ENCODE measurements around the gene SKI.

DNA sequence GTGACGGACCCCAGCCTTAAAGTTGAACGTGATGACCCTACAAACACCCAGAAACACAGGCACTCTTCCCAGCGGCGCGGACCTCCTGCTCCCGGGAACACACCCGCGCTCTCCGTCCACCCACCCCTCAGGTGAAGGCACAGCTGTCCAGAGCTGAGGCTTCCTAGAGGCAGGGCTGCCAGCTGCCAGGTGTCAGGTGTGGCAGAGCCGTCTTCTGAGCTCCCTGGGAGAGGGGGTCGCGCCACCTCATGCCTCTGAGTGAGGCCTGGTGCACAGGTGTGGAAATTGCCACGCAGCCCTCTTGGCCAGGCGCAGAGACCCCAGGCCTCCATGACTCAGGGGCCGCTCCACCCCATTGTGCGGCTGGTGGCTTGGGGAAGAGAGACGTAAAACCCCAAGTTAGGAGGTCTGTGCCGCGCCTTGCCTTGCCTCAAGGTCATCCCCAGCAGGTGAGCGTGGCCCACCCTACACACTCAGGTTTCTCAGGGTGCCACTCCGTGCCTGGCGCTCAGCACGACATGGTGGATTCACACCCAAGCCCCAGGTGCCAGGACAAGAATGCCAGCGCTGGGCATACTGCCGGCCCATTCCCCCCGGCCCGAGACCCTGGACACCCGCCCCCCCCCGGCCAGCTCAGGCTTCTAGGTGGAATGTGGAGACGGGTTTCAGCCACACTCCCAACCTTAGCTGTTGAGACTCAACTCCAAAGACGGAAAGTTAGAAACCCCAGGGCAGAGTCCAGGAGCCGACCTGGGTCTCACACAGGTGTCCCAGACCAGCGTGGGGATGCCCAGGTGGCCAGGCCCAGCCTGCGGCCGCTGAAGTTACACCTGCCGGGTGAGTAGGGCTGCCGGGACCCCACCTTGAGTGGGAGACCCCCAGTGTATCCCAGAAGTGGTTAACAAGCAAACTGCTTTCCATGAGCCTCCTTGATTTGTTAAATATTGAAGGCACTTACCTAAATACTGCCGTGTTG lies 42.0 kb upstream of the SKI start:
- TF ChIP-seq CTCF (conservative IDR thresholded peaks at IDR 0.05; ENCODE audit: low read depth in 2 of 2) (no peak), REST (IDR thresholded peaks at IDR 0.05; ENCODE audit: unreplicated experiment) (no peak), EZH2 (IDR thresholded peaks at IDR 0.05; ENCODE audit: low read depth, unreplicated experiment) (no peak), JUNB (IDR thresholded peaks at IDR 0.05; ENCODE audit: unreplicated experiment) (no peak), EZH2phosphoT487 (IDR thresholded peaks at IDR 0.05; ENCODE audit: unreplicated experiment) (no peak), POLR2AphosphoS5 (IDR thresholded peaks at IDR 0.05; ENCODE audit: low read depth) (no peak), ZNF331 (CRISPR knock-in tag; IDR thresholded peaks at IDR 0.05; ENCODE audit: low read depth) (no peak), CREB1 (CRISPR knock-in tag; IDR thresholded peaks at IDR 0.05; ENCODE audit: low read depth) (no peak), ZNF114 (CRISPR knock-in tag; IDR thresholded peaks at IDR 0.05) (no peak)

All from GM23338 (cell line).